ENCODE measurements around the gene RAB11FIP3. TPM values are rescaled to one million over a fixed set of nuclear protein-coding genes. Genes with fewer than 3 reads are reported as not detected.

Gene RAB11FIP3
- total and polyA plus RNA-seq, 10 of the 15 experiments (the other 5 are each of a cell fraction or from before 2014, with no cell fraction given) = 1.2 to 27.3 (median 7.7) TPM

- TF ChIP-seq CEBPZ (IDR thresholded peaks at IDR 0.05; ENCODE audit: low read depth, low read length) = no peak
- peak; percentile 75 for TF ChIP-seq LARP7 (IDR thresholded peaks at IDR 0.05)
- TF ChIP-seq EED (IDR thresholded peaks at IDR 0.05; ENCODE audit: low read depth) = no peak
- TF ChIP-seq BCLAF1 (IDR thresholded peaks at IDR 0.05) = no peak
- TF ChIP-seq MTA3 (IDR thresholded peaks at IDR 0.05; ENCODE audit: borderline replicate concordance, low read length) = no peak
- no peak for TF ChIP-seq KAT2A (conservative IDR thresholded peaks at IDR 0.05; ENCODE audit: control insufficient read depth, low read depth, low read length)
- peak; percentile 64; the same call in 1 of the 2 replicates for TF ChIP-seq POLR2A (IDR thresholded peaks at IDR 0.05; ENCODE audit: low read depth, low read length)
- no peak for TF ChIP-seq ZZZ3 (IDR thresholded peaks at IDR 0.05; ENCODE audit: control insufficient read depth, insufficient read length, low read depth)
- TF ChIP-seq ATF7 (IDR thresholded peaks at IDR 0.05; ENCODE audit: low read depth) = no peak
- TF ChIP-seq MYB (IDR thresholded peaks at IDR 0.05; ENCODE audit: borderline replicate concordance, low read depth, low read length) = no peak
- TF ChIP-seq NR2C2 (IDR thresholded peaks at IDR 0.05; ENCODE audit: borderline replicate concordance, control insufficient read depth, insufficient read length, low read depth) = no peak
- no peak for TF ChIP-seq TCF3 (IDR thresholded peaks at IDR 0.05; ENCODE audit: borderline replicate concordance, insufficient read depth, low read depth, low read length)
- no peak for TF ChIP-seq JUNB (IDR thresholded peaks at IDR 0.05)
- TF ChIP-seq ESRRA (IDR thresholded peaks at IDR 0.05; ENCODE audit: low read length) = no peak
- TF ChIP-seq RB1 (IDR thresholded peaks at IDR 0.05; ENCODE audit: borderline replicate concordance) = peak; percentile 54; the same call in 1 of the 2 replicates
- peak; percentile 44 for TF ChIP-seq NR2F1 (conservative IDR thresholded peaks at IDR 0.05)
- TF ChIP-seq IKZF2 (IDR thresholded peaks at IDR 0.05) = no peak
- TF ChIP-seq ZBTB33 (IDR thresholded peaks at IDR 0.05) = no peak
- TF ChIP-seq ETV6 (conservative IDR thresholded peaks at IDR 0.05 in 1 of 2, IDR thresholded peaks at IDR 0.05 in 1 of 2; ENCODE audit: borderline replicate concordance in 1 of 2, low read depth in 1 of 2) = no peak
- TF ChIP-seq NFXL1 (IDR thresholded peaks at IDR 0.05; ENCODE audit: borderline replicate concordance) = no peak
- TF ChIP-seq PAX5 (IDR thresholded peaks at IDR 0.05; ENCODE audit: borderline replicate concordance, low read depth, low read length) = no peak
- TF ChIP-seq KDM1A (IDR thresholded peaks at IDR 0.05; ENCODE audit: borderline replicate concordance) = no peak
- TF ChIP-seq TAF1 (IDR thresholded peaks at IDR 0.05; ENCODE audit: borderline replicate concordance, low read depth, low read length) = peak; percentile 48; the same call in 1 of the 2 replicates
These were observed 28.3 kb upstream of the RAB11FIP3 start, which contains the start of gene NME4 (continued) for GRCh38 chr16:397135-397661.
